Measurements from ENCODE around the gene SPINK5. TPM values are rescaled to one million over a fixed set of nuclear protein-coding genes. Genes with fewer than 3 reads are reported as not detected.

SPINK5 gene
- polyA plus RNA-seq, 2 of the 4 experiments (the other 2 are of a cell fraction): not detected

DNA sequence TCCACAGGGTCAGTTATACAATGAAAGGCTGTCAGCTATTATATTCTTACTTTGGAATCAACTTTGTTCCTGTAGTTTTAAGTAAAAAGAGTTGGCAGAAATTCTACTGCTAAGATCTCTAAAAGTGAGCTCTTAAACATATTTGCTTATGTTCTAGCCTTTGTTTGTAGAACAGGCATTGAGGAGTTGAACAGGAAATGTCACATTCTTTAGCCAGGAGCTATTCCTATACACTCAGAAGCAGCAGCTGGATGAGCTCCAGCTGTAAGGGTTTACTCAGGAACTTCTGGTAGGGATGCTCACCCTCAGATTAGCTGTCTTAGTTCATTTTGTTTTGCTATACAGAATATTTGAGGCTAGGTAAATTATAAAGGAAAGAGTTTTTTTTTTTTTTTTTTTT is 82.1 kb downstream of the SPINK5 start:
- ChIA-PET CTCF (interaction anchor here (0.6 kb wide), 1 partner anchor 19 kb away, joined by 3 read pairs; no protein-coding TSS in a partner anchor), POLR2A (no interaction called here)
- FAIRE-seq (no peak), DNase-seq (ENCODE audit: low read depth in 1 of 2, low spot score in 1 of 2) (no peak), ATAC-seq (no peak)
- Histone ChIP-seq H3K9me3 (no peaks in the 10 kb centered on the region), H3K4me3 (no peak overlapping the region), H3K4me1 (no peaks in the 10 kb centered on the region), H3K27ac (no peak overlapping the region), H3K4me2 (no peak overlapping the region)
- TF ChIP-seq MYC (IDR thresholded peaks at IDR 0.05; ENCODE audit: borderline replicate concordance, low read length): no peak
- TF ChIP-seq, protein P1, sequence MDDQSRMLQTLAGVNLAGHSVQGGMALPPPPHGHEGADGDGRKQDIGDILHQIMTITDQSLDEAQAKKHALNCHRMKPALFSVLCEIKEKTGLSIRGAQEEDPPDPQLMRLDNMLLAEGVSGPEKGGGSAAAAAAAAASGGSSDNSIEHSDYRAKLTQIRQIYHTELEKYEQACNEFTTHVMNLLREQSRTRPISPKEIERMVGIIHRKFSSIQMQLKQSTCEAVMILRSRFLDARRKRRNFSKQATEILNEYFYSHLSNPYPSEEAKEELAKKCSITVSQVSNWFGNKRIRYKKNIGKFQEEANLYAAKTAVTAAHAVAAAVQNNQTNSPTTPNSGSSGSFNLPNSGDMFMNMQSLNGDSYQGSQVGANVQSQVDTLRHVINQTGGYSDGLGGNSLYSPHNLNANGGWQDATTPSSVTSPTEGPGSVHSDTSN (IDR thresholded peaks at IDR 0.05): no peak
- TF ChIP-seq MAZ (IDR thresholded peaks at IDR 0.05; ENCODE audit: borderline replicate concordance, low read depth, low read length): no peak
- no peak for TF ChIP-seq HEYL (CRISPR knock-in tag; IDR thresholded peaks at IDR 0.05)
- TF ChIP-seq TFCP2L1 (CRISPR knock-in tag; IDR thresholded peaks at IDR 0.05): no peak
- TF ChIP-seq RFX5 (IDR thresholded peaks at IDR 0.05): no peak
- no peak for TF ChIP-seq SMC3 (IDR thresholded peaks at IDR 0.05)
- TF ChIP-seq RARB (CRISPR knock-in tag; IDR thresholded peaks at IDR 0.05): no peak
- no peak for TF ChIP-seq FOSL2 (IDR thresholded peaks at IDR 0.05)
- TF ChIP-seq FOSL2 (CRISPR knock-in tag; IDR thresholded peaks at IDR 0.05): no peak
- no peak for TF ChIP-seq POLR2AphosphoS2 (conservative IDR thresholded peaks at IDR 0.05; ENCODE audit: low read length)
- no peak for TF ChIP-seq TP53 (CRISPR knock-in tag; IDR thresholded peaks at IDR 0.05)
- TF ChIP-seq ZC3H11A (IDR thresholded peaks at IDR 0.05): no peak
- TF ChIP-seq EHF (CRISPR knock-in tag; IDR thresholded peaks at IDR 0.05): no peak

DNA sequence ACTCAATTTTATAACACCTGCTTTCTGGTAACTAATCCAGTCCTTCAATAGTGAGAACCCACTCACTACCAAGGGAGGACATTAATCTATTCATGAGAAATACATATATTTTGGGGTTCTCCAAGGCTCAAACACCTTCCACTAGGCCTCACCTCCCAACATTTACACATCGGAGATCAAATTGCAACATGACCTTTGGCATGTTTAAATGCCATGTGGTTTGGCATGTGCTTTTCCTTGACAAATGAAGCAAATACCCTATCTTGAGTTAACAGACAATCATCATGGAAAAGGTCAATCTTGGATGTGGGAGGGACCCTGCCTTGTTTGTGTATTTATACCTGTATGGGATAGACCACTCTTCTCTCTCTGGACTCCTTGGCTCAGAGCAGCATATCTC is 82.7 kb downstream of the SPINK5 start:
- DNase-seq (ENCODE audit: low read depth in 1 of 2, low spot score in 1 of 2) (no peak), ATAC-seq (no peak), FAIRE-seq (no peak)
- 46% methylated on average over 1 of the region's 1 CpG for WGBS (ENCODE audit: missing lambda C conversion rate)
- no peaks in the 10 kb centered on the region for H3K4me1 ChIP-seq
- no peak overlapping the region for H3K4me2 ChIP-seq
- H3K4me3 ChIP-seq: no peak overlapping the region
- H3K9me3 ChIP-seq: no peaks in the 10 kb centered on the region
- POLR2A ChIA-PET: no interaction called here
- TF ChIP-seq CHD2 (IDR thresholded peaks at IDR 0.05; ENCODE audit: low read length, partially characterized antibody) (no peak), MAX (IDR thresholded peaks at IDR 0.05) (no peak), HOXA7 (CRISPR knock-in tag; IDR thresholded peaks at IDR 0.05) (no peak), SMC3 (IDR thresholded peaks at IDR 0.05) (no peak), NR3C1 (IDR thresholded peaks at IDR 0.05) (no peak), KDM5A (IDR thresholded peaks at IDR 0.05) (no peak), CBX2 (IDR thresholded peaks at IDR 0.05; ENCODE audit: borderline replicate concordance, low read depth) (no peak), ZFP36 (IDR thresholded peaks at IDR 0.05; ENCODE audit: borderline replicate concordance, partially characterized antibody) (no peak), HOXB13 (CRISPR knock-in tag; IDR thresholded peaks at IDR 0.05; ENCODE audit: low read depth) (no peak), CEBPB (IDR thresholded peaks at IDR 0.05) (no peak)
- TF ChIP-seq, protein P1 (IDR thresholded peaks at IDR 0.05): no peak
- H3K27ac ChIP-seq: no peak overlapping the region
- CTCF ChIA-PET: interaction anchor here (0.6 kb wide), 1 partner anchor 18 kb away, joined by 3 read pairs; no protein-coding TSS in a partner anchor

GRCh38 chr5:148147415-148147814 is 83.6 kb downstream of the SPINK5 start:
- DNase-seq (ENCODE audit: low read depth in 1 of 2, low spot score in 1 of 2) (no peak), ATAC-seq (no peak), FAIRE-seq (no peak)
- no peak overlapping the region for H3K27ac ChIP-seq
- no peak overlapping the region for H3K4me3 ChIP-seq
- ChIA-PET CTCF (interaction anchor here (0.5 kb wide), 1 partner anchor 45 kb away, joined by 3 read pairs; no protein-coding TSS in a partner anchor), POLR2A (no interaction called here)
- no peaks in the 10 kb centered on the region for H3K4me1 ChIP-seq
- H3K9me3 ChIP-seq: no peaks in the 10 kb centered on the region
- 7% methylated on average over 4 of the region's 4 CpGs for WGBS (ENCODE audit: missing lambda C conversion rate)
- H3K4me2 ChIP-seq: no peak overlapping the region
- TF ChIP-seq, protein P2, sequence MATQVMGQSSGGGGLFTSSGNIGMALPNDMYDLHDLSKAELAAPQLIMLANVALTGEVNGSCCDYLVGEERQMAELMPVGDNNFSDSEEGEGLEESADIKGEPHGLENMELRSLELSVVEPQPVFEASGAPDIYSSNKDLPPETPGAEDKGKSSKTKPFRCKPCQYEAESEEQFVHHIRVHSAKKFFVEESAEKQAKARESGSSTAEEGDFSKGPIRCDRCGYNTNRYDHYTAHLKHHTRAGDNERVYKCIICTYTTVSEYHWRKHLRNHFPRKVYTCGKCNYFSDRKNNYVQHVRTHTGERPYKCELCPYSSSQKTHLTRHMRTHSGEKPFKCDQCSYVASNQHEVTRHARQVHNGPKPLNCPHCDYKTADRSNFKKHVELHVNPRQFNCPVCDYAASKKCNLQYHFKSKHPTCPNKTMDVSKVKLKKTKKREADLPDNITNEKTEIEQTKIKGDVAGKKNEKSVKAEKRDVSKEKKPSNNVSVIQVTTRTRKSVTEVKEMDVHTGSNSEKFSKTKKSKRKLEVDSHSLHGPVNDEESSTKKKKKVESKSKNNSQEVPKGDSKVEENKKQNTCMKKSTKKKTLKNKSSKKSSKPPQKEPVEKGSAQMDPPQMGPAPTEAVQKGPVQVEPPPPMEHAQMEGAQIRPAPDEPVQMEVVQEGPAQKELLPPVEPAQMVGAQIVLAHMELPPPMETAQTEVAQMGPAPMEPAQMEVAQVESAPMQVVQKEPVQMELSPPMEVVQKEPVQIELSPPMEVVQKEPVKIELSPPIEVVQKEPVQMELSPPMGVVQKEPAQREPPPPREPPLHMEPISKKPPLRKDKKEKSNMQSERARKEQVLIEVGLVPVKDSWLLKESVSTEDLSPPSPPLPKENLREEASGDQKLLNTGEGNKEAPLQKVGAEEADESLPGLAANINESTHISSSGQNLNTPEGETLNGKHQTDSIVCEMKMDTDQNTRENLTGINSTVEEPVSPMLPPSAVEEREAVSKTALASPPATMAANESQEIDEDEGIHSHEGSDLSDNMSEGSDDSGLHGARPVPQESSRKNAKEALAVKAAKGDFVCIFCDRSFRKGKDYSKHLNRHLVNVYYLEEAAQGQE (IDR thresholded peaks at IDR 0.05): no peak
- TF ChIP-seq SMC3 (IDR thresholded peaks at IDR 0.05) (no peak), HEYL (CRISPR knock-in tag; IDR thresholded peaks at IDR 0.05) (no peak), KDM1A (IDR thresholded peaks at IDR 0.05; ENCODE audit: low read depth) (no peak), EP300 (IDR thresholded peaks at IDR 0.05) (no peak), ESRRA (IDR thresholded peaks at IDR 0.05; ENCODE audit: borderline replicate concordance, low read length) (no peak), RNF2 (IDR thresholded peaks at IDR 0.05; ENCODE audit: borderline replicate concordance, low read depth) (no peak), FOXS1 (CRISPR knock-in tag; IDR thresholded peaks at IDR 0.05) (no peak), BHLHE40 (IDR thresholded peaks at IDR 0.05; ENCODE audit: low read depth, low read length) (no peak), RAD21 (conservative IDR thresholded peaks at IDR 0.05 in 1 of 2, IDR thresholded peaks at IDR 0.05 in 1 of 2) (no peak), EHMT2 (IDR thresholded peaks at IDR 0.05; ENCODE audit: low read depth) (no peak), ZFP36 (IDR thresholded peaks at IDR 0.05; ENCODE audit: borderline replicate concordance, partially characterized antibody) (no peak), RARB (CRISPR knock-in tag; IDR thresholded peaks at IDR 0.05) (no peak), POLR2AphosphoS2 (conservative IDR thresholded peaks at IDR 0.05; ENCODE audit: low read length) (no peak)
